HG02981 (cell line): ENCODE measurements around the gene PTPRN2.
"Not testable (repeated sequence)": the region's sequence is repeated elsewhere in the genome, so short reads cannot be mapped to it uniquely, and the experiment has no call there.

Experiments used
- ATAC-seq: cut with Tn5 transposase; IDR thresholded peaks from one replicate; pipeline ENCODE4 v1.9.1; 2021; ENCODE audit warnings: mild to moderate bottlenecking, moderate library complexity; ENCODE audit not compliant: unreplicated experiment

The PTPRN2 gene

GRCh38 chr7:158425676-158426075 is 161.9 kb downstream of the PTPRN2 start:
- not testable (repeated sequence) for ATAC-seq

GRCh38 chr7:158424531-158424930 is 163.1 kb downstream of the PTPRN2 start:
- no peak for ATAC-seq

DNA sequence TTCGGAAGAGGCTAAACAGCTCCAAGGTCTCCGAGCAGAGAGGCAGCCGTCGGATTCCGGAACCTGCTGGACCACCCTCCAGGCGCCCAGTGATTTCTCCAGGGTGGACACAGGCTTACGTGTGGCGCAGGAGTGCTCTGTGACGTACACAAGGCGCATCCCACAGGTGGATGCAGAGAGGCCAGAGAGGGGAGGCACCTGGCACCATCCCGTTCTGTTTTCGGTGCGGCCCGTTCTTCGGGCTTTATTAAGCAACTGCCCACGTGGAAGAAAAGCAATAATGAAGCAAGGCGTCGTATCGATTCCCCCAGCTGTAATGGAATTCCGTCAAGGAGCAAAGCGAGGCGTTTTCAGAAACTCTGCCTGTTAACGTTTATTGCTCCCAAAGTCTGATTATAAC is 163.6 kb downstream of the PTPRN2 start:
- ATAC-seq = no peak

DNA sequence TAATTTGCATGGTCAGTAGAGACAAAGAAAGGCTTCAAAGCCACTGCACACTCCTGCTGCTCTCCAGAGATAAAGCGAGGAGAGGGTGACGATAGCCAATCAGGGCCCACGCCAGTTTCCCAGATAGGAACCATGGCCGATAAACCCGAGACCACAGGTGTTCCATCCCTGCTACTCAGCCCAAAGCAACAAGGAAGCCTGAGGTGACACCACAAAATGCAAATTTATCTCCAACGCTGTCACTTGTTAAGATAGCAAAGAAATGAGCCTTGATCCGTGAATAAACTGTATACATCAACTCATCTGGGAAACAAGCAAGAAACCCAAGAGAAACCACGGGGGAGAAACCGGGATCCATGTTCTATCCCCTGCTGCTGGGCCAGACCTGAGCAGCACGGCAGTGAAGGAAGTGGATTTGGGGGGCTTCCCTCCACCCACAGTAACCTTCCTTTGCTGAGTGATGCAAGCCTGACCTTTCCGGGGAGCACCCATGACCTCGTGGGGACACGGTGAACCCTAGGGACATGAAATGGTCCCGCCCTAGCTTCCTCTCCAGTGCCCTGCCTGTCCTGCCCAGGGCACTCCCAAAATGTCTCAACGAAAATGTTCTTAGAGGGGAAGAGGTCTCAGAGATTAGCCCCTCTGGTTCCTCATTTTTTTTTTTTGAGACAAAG is 164.6 kb downstream of the PTPRN2 start:
- no peak for ATAC-seq

- no peak for ATAC-seq
Measured at GRCh38 chr7:158422196-158422886, 165.3 kb downstream of the PTPRN2 start.

DNA sequence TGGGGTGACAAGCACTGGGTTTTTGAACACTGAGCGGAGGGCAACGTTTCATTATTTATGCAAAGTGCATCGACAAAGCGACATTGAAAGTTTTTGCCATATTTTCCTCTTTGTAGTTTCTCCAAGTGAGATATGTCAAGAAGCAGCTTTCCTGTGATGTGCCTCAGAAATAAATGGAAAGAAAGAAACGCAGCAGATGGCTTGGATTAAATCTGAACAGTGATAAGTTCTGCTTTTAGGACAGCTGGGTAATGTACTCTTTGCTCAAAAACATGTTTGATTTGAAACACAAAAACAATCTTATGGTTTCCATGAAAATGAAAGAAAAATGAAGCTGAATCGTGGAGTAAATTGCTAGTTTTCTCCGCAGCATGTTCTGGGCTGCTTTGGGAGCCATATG is 166.3 kb downstream of the PTPRN2 start:
- ATAC-seq = no peak

DNA sequence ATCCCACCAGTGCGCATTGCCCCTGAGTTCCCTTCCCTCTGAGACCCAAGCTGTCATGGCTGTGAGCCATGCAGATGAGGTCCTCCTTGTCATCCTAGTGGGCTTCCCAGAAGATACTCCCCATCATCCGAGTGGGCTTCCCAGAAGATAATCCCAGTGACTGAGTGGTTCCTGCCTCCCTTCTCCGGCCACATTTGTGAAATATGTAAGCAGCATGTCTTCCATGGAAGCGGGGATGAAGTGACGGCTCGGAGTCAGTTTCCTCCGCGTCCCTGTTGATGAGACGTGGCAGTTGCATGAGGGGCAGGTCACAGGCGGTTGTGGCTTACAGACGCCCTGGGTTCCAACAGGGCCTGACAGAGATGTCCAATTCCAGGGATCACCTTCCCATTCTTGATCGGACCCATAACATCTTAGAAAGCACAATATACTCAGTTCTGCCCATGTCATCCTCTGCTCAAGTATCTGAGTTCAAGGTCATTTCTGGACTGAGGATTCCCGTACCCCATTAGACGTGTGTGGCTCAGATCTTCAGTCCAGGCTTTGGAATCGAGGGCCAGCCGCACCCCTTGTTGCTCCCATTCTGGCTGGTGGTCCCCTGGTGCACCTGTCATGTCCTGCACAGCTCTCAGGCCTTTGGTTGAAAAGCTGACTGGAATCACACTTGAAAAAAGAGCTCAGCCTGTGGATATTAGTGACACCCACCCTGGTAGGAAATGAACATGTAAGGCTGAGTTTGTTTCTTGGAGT is 166.9 kb downstream of the PTPRN2 start:
- ATAC-seq = no peak

DNA sequence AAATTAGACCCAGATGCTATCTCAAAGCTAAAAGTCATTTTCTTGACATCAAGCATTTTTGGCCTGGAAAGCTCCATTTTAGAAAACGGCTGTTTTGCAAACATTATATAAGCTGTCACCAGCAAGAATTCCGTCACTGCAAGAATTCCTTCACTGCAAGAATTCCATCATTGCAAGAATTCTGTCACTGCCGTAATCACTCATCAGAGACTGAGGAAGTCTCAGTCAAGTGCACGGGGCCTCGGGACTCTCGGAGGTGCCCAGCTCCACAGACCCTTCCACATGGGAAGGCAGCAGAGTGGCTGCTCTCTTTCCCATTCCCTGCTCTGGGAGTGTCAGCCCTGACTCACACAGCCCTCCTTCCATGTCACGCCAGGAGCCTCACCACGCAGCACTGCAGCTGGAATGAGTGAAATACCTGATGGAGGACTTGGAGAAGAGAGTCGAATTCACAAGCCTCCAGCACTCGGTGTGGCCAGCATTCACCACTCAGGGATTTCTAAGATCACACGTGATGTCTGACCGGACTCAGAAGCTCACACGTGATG is 168.3 kb downstream of the PTPRN2 start:
- no peak for ATAC-seq

DNA sequence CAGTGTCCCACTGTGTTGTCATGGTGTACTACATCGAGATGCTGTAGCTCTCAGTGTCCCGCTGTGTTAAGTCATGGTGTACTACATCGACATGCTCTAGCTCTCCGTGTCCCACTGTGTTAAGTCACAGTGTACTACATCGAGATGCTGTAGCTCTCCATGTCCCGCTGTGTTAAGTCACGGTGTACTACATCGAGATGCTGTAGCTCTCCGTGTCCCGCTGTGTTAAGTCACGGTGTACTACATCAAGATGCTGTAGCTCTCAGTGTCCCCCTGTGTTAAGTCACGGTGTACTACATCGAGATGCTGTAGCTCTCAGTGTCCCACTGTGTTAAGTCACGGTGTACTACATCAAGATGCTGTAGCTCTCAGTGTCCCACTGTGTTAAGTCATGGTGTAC is 169.2 kb downstream of the PTPRN2 start:
- ATAC-seq = not testable (repeated sequence)

DNA sequence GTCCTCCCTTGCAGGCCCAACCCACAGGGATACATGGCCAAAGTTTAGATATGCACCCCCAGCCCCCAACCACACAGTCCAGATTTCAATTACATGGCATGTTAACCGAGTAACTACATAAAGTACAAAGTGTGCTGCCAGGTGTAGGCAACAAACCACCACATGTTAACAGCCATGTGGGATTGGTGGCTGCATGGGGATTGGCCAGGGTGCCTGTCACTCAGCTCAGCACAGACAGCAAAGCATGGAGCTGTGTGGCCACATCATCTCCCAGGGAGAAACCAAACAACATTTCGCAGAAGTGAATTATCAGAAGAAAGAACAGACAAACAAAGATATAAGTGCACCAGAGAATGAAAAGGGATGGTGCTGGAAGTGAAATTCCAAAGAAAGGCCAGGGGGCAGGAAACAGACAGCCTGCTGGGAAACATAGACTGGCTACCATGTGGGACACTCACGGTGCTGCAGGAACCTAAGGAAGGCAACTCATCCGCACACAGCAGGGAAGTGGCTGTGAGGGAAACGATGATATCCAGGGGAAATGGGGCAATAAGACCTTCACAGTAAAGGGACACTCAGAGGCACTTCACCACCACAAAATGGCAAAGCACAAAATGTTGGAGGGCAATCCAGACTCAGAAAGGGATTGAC is 171.2 kb downstream of the PTPRN2 start:
- no peak for ATAC-seq

GRCh38 chr7:158415316-158415715 is 172.3 kb downstream of the PTPRN2 start:
- ATAC-seq = no peak

GRCh38 chr7:158414486-158414961 is 173.1 kb downstream of the PTPRN2 start:
- no peak for ATAC-seq

GRCh38 chr7:158414002-158414401 is 173.6 kb downstream of the PTPRN2 start:
- no peak for ATAC-seq

DNA sequence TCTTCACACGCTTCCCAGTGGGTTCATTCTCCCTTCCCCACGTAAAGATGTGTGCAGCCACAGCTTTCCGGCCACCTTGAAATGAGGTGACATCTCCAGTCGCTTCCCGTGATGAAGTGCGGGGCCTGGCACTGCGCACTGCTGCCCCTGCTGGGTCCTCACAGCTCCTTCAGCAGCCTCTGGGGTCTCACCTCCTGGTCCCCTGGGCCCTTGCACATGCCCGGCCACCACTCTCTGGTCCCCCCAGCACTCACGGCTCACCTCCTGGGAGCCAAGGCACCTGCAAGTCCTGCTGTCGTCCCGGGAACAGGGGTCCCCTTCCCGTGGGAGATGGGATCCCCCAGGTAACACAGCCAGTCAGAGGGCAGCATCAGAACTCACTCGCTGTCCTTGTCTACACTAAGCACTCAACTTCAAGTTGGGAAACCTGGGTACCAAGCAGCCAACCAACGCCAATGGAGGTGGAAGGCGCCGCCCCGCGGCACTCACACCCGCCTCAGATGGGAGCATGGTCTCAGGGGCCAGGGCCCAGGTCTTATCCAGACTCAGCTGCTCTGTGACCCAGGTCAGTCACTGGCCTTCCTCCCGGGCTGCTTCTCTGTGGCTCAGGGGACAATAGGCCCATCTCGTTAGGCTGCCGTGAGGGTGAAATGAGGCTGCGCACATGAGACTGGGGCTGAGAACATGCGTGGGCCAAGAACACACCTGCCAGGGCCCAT is 176.2 kb downstream of the PTPRN2 start:
- ATAC-seq = no peak

- no peak for ATAC-seq
Measured at GRCh38 chr7:158410720-158411119, 176.9 kb downstream of the PTPRN2 start.

GRCh38 chr7:158409816-158410330 is 177.8 kb downstream of the PTPRN2 start:
- no peak for ATAC-seq

DNA sequence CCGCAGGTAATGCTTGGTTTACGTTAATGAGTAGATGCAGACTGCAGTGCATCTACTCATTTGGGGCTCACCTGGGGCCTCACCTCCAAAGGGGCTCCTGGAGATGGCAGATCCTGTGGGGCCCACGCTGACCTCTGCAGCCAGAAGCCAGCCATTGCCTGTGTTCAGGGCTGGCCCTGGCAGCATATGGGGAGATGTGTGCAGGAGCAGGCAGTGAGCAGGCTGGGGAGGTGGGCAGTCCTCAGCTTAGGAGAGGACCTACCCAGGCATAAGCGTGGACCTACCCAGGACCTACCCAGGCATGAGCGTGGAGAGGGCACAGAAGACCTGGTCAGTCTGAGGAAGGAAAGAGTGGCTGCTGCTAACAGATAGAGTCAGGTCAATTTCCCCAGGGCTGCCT is 178.5 kb downstream of the PTPRN2 start:
- no peak for ATAC-seq

DNA sequence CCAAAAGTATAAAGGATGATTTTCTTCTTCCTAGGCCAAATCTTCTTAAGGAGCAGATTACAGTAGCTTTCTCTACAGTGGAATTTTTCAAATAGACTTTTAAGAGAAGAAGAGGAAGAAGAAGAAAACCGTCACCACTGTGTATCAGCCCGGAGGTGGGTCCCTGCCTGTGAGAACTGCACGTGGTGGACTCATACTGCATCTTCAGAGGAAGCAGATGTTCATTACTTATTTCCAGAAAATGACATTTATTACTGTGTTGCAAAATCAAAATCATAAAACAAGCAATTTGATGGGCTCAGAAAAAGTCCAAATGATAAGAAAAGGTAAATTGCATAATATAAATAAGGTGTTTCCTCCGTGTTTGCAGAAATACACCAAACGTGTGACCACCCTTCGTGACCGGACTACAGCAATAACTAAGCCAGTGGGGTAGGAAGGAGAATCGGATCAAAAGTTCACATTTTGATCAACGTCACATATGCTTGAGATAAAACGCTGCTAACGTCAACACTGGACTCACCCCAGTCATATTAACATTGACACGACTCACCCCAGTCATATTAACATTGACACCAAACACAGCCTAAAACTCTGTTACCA is 179.2 kb downstream of the PTPRN2 start:
- ATAC-seq = no peak

GRCh38 chr7:158407581-158408317 is 179.9 kb downstream of the PTPRN2 start:
- ATAC-seq = no peak
